Tibial artery (tissue), 4 donors: ENCODE results near the gene SFXN2.

Source experiments
- DNase-seq, 2 donors: peaks; one replicate each; pipeline ENCODE4 v3.0.0-alpha.2; 2019
- H3K27ac ChIP-seq, 2 donors: fragments of 200-600 bp; sonication (generic) in 1 of 2; 1 replicate in 1 of 2; 2 replicates in 1 of 2; pipeline ENCODE4 v1.5.1; 2018 to 2019; ENCODE audit warnings: mild to moderate bottlenecking in 1 of 2
- H3K27me3 ChIP-seq, 2 donors: fragments of 200-600 bp; sonication (generic) in 1 of 2; one replicate each; pipeline versions ENCODE4 v1.5.1 to v1.6.0; 2016 to 2019
- H3K36me3 ChIP-seq, 3 donors: fragments of 200-600 bp; sonication (generic) in 2 of 3; one replicate each; pipeline ENCODE4 v1.5.1; 2016 to 2019; ENCODE audit warnings: mild to moderate bottlenecking in 2 of 3
- H3K4me1 ChIP-seq, 4 donors: fragments of 200-600 bp; sonication (generic) in 2 of 4; 1 replicate in 3 of 4; 2 replicates in 1 of 4; pipeline ENCODE4 v1.5.1; 2016 to 2019
- H3K4me3 ChIP-seq, 2 donors: fragments of 200-600 bp; sonication (generic) in 1 of 2; 1 replicate in 1 of 2; 2 replicates in 1 of 2; pipeline ENCODE4 v1.5.1; 2018 to 2019; ENCODE audit warnings: mild to moderate bottlenecking in 2 of 2
- H3K9me3 ChIP-seq, 3 donors: fragments of 200-600 bp; sonication (generic) in 1 of 3; one replicate each; pipeline ENCODE4 v1.5.1; 2016 to 2019
- CTCF ChIP-seq, 2 experiments: fragments of 200-600 bp in 1 of 2; fragments of 450-650 bp in 1 of 2; IDR thresholded peaks; one replicate each; pipeline ENCODE4 v1.5.1; 2017 to 2019; ENCODE audit warnings: antibody characterized with exemption in 2 of 2, mild to moderate bottlenecking in 1 of 2, moderate library complexity in 1 of 2
- intact Hi-C: fragments of 100-400 bp; cut with DNase I; formaldehyde crosslinking; loops from one replicate; pipeline ENCODE4 v1.15.0; 2023; ENCODE audit warnings: low total_unique reads

Gene SFXN2

GRCh38 chr10:102782673-102783551 lies 68.5 kb downstream of the SFXN2 start:
- Histone ChIP-seq H3K9me3 (no peaks in the 10 kb centered on the region), H3K27ac (peak overlapping the region; percentile 83 to 86), H3K4me1 (peaks cover 11 to 98% (median 87%) of the 10 kb centered on the region in 4 donors), H3K4me3 (peak overlapping the region in 1 of 2 donors; percentile 31), H3K36me3 (no peaks in the 10 kb centered on the region), H3K27me3 (no peaks in the 10 kb centered on the region)
- peak; percentile 88 to 91 for DNase-seq
- no peak for TF ChIP-seq CTCF (IDR thresholded peaks at IDR 0.05)
- intact Hi-C loops, result no loop called here

DNA sequence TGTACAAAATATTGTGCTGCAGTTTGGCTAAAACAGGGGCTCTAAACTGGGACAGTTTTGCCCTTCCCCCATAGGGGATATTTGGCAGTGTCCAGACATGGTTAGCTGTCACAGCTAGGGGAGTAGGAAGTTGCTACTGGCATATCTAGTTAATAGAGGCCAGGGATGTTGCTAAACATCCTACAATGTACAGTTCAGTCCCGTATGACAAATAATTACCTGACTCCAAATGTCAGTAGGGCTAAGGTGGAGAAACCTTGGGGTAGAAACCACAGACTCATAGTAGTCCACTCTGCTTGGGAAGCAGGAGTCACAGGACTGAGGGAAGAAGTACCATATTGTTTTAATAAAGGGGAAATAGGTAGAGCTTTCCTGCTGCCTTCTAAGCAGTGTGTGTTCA lies 69.1 kb downstream of the SFXN2 start:
- no peak for DNase-seq
- H3K4me3 ChIP-seq, result peak overlapping the region in 1 of 2 donors; percentile 31
- no peaks in the 10 kb centered on the region for H3K27me3 ChIP-seq
- no peaks in the 10 kb centered on the region for H3K9me3 ChIP-seq
- no peak for TF ChIP-seq CTCF (IDR thresholded peaks at IDR 0.05)
- peaks cover 11 to 98% (median 82%) of the 10 kb centered on the region in 4 donors for H3K4me1 ChIP-seq
- H3K27ac ChIP-seq, result peak overlapping the region; percentile 83 to 86
- no peaks in the 10 kb centered on the region for H3K36me3 ChIP-seq
- intact Hi-C loops, result no loop called here

- intact Hi-C loops, result no loop called here
- no peaks in the 10 kb centered on the region for H3K36me3 ChIP-seq
- H3K9me3 ChIP-seq, result no peaks in the 10 kb centered on the region
- peak in 1 of 2 donors; percentile 59 for DNase-seq
- H3K4me3 ChIP-seq, result no peak overlapping the region
- H3K27ac ChIP-seq, result peak overlapping the region; percentile 83 to 86
- peaks cover 11 to 93% (median 66%) of the 10 kb centered on the region in 4 donors for H3K4me1 ChIP-seq
- H3K27me3 ChIP-seq, result no peaks in the 10 kb centered on the region
- no peak for TF ChIP-seq CTCF (IDR thresholded peaks at IDR 0.05)
Measured at GRCh38 chr10:102785818-102786217, 71.4 kb downstream of the SFXN2 start.

GRCh38 chr10:102791754-102792395 lies 77.4 kb downstream of the SFXN2 start:
- H3K4me3 ChIP-seq, result no peak overlapping the region

More at GRCh38 chr10:102791754-102792395, 77.4 kb downstream of the SFXN2 start:
- DNase-seq, result no peak
- Histone ChIP-seq H3K27me3 (no peaks in the 10 kb centered on the region), H3K9me3 (no peaks in the 10 kb centered on the region), H3K27ac (peak overlapping the region in 1 of 2 donors; percentile 31), H3K36me3 (no peaks in the 10 kb centered on the region), H3K4me1 (peaks cover 0 to 93% (median 64%) of the 10 kb centered on the region in 4 donors)
- intact Hi-C loops, result no loop called here
- TF ChIP-seq CTCF (IDR thresholded peaks at IDR 0.05), result no peak
